ENCODE results near the gene FOSB. TPM values are rescaled to one million over a fixed set of nuclear protein-coding genes. Genes with fewer than 3 reads are reported as not detected.
"Not testable (repeated sequence)": the region's sequence is repeated elsewhere in the genome, so short reads cannot be mapped to it uniquely, and the experiment has no call there.

The FOSB gene
- total RNA-seq, 1 experiment from 2014 or later = 29.3 TPM

DNA sequence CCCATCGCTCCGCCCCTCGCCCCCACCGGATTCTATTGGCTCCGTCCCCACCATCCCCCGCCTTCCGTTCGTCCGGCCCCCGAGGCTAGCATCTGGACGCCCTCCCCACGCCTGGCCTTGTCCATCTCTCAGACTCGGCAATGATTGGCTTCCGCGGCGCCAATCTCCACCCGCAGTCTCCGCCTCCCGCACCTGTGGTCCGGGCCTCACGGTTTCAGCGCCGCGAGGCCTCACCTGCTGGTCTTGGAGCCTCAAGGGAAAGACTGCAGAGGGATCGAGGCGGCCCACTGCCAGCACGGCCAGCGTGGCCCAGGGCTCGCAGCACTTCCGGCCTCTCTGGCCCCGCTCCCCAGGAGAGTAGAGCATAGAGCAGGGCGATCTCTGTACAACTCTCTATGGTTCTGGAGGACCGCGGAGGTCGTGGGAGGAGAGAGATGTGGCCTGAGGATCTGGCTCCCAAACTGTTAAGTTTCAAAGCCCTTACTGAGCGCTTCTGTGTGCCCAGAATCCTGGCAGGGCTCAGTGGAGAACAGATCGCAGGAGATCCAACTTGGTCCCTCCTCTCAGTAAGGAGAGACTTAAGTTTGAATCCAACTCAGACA is 44.1 kb upstream of the FOSB start, which contains the start of gene ERCC1:
ERCC1 (minus strand) TSS at position 329 of the 602 bp plus-strand sequence. CDS start 543 bp downstream, outside the sequence.
- intact Hi-C loops (cut with micrococcal nuclease) = loop anchor here (1.0 kb wide), 1 partner anchor 18 kb away; the partner anchor contains the start of gene PPP1R13L
- Mint-ChIP-seq H3K4me3 (ENCODE audit: unreplicated experiment) (peak within 1 kb of the TSS; percentile 97), H3K27ac (ENCODE audit: low read depth, unreplicated experiment) (peak within 1 kb of the TSS; percentile 100), H3K36me3 (ENCODE audit: insufficient read depth, unreplicated experiment) (peaks cover 27% of the 10 kb centered on the region), H3K9me3 (ENCODE audit: unreplicated experiment) (no peaks in the 10 kb centered on the region), H3K27me3 (ENCODE audit: insufficient read depth, unreplicated experiment) (no peaks in the 10 kb centered on the region), H3K4me1 (ENCODE audit: insufficient read depth, unreplicated experiment) (peaks cover 34% of the 10 kb centered on the region)
- CTCF ChIA-PET = interaction anchor here (0.8 to 21.1 kb wide), 2 partner anchors 22 to 57 kb away, joined by 3 to 386 read pairs; no protein-coding TSS in a partner anchor
- DNase-seq (ENCODE audit: unreplicated experiment) = peak; percentile 100
- POLR2A ChIA-PET = interaction anchor here (0.6 to 3.4 kb wide), 25 partner anchors 8 to 1043 kb away, joined by 3 to 82 read pairs (median 6); partner anchors contain the start of genes FOSB, PPP1R13L and SIX5
- no TSS peak for BruUV-seq (replicated peaks)
- no peak for TF ChIP-seq CTCF (IDR thresholded peaks at IDR 0.05; ENCODE audit: unreplicated experiment)

GRCh38 chr19:45424191-45425058 is 43.4 kb upstream of the FOSB start:
- no peaks in the 10 kb centered on the region for H3K9me3 Mint-ChIP-seq (ENCODE audit: unreplicated experiment)
- H3K27me3 Mint-ChIP-seq (ENCODE audit: insufficient read depth, unreplicated experiment) = no peaks in the 10 kb centered on the region
- peak overlapping the region; percentile 100 for H3K27ac Mint-ChIP-seq (ENCODE audit: low read depth, unreplicated experiment)
- peak overlapping the region; percentile 97 for H3K4me3 Mint-ChIP-seq (ENCODE audit: unreplicated experiment)
- ChIA-PET CTCF (interaction anchor here (0.6 to 21.1 kb wide), 5 partner anchors 10 to 1826 kb away, joined by 3 to 386 read pairs (median 3); no protein-coding TSS in a partner anchor), POLR2A (interaction anchor here (0.6 to 3.4 kb wide), 23 partner anchors 9 to 1042 kb away, joined by 3 to 82 read pairs (median 6); partner anchors contain the start of genes FOSB, PPP1R13L and SIX5)
- H3K4me1 Mint-ChIP-seq (ENCODE audit: insufficient read depth, unreplicated experiment) = peaks cover 34% of the 10 kb centered on the region
- TF ChIP-seq CTCF (IDR thresholded peaks at IDR 0.05; ENCODE audit: unreplicated experiment) = no peak
- peak; percentile 98 for DNase-seq (ENCODE audit: unreplicated experiment)
- BruUV-seq (replicated peaks) = TSS peak; percentile 84
- intact Hi-C loops (cut with micrococcal nuclease) = no loop called here
- H3K36me3 Mint-ChIP-seq (ENCODE audit: insufficient read depth, unreplicated experiment) = peaks cover 20% of the 10 kb centered on the region

DNA sequence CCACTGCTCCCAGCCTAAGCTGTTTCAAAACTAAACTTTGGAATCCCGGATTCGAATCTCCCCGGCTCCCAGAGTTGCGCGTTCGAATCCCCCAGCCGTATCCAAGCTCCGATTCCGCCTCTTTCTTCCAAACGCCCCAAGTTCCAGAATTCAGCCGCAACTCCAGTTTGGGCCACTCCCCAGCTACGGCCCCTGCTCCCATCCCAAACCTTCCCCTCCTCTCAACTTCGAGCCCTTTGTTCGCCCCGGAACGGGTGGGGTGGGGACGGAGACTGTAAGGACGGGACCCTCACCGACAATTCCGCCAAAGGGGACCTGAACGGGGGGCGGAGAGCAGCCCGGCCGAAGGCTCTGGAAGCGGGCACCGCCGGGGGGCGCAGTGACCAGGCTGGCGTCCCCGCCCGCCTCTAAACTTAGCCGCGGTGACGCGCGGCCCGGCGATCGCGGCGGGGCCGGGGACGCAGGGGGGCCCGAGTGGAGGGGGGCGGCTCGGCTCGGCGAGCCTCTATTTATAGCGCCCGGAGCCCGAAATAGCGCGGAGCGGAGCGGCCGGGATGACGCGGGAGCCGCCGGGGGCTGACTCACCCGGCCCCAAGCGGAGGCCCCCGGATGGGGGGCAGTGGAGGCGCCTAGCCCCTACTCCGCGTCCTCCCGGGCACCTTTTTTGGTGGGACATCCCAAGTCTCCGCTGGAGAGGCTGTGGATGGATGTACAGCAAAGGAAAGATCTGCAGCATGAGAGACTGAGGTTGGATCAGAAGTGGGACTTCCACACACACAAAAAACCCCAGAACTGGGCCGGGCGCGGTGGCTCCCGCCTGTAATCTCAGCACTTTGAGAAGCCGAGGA is 39.2 kb upstream of the FOSB start:
- intact Hi-C loops (cut with micrococcal nuclease) = no loop called here
- Mint-ChIP-seq H3K9me3 (ENCODE audit: unreplicated experiment) (no peaks in the 10 kb centered on the region), H3K4me3 (ENCODE audit: unreplicated experiment) (peak overlapping the region; percentile 68), H3K27ac (ENCODE audit: low read depth, unreplicated experiment) (no peak overlapping the region), H3K36me3 (ENCODE audit: insufficient read depth, unreplicated experiment) (no peaks in the 10 kb centered on the region), H3K27me3 (ENCODE audit: insufficient read depth, unreplicated experiment) (no peaks in the 10 kb centered on the region), H3K4me1 (ENCODE audit: insufficient read depth, unreplicated experiment) (peaks cover 10% of the 10 kb centered on the region)
- no TSS peak for BruUV-seq (replicated peaks)
- POLR2A ChIA-PET = interaction anchor here (0.7 to 2.6 kb wide), 2 partner anchors 50 kb away, joined by 3 to 11 read pairs; no protein-coding TSS in a partner anchor
- CTCF ChIA-PET = interaction anchor here (0.6 to 21.1 kb wide), 7 partner anchors 10 to 252 kb away, joined by 3 to 386 read pairs (median 4); no protein-coding TSS in a partner anchor
- TF ChIP-seq CTCF (IDR thresholded peaks at IDR 0.05; ENCODE audit: unreplicated experiment) = peak; percentile 39
- no peak for DNase-seq (ENCODE audit: unreplicated experiment)

DNA sequence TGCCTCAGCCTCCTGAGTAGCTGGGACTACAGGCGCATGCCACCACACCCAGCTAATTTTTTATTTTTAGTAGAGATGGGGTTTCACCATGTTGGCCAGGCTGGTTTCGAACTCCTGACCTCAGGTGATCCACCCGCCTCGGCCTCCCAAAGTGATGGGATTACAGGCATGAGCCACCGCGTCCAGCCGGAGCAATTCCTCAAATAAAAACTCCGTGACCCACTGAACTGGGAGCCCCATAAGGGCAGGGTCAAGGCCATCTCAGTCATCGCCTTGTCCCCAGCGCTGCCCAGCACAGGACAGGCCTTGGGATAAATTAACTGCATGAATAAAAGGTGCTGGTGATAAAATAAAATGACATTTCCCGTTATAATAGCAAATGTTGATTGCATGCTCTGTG is 37.9 kb upstream of the FOSB start:
- POLR2A ChIA-PET = interaction anchor here (0.6 to 2.0 kb wide), 5 partner anchors 9 to 49 kb away, joined by 3 to 8 read pairs (median 4); partner anchors contain the start of gene PPP1R13L
- H3K4me3 Mint-ChIP-seq (ENCODE audit: unreplicated experiment); DNase-seq (ENCODE audit: unreplicated experiment); H3K9me3 Mint-ChIP-seq (ENCODE audit: unreplicated experiment); H3K27ac Mint-ChIP-seq (ENCODE audit: low read depth, unreplicated experiment); intact Hi-C loops (cut with micrococcal nuclease); H3K27me3 Mint-ChIP-seq (ENCODE audit: insufficient read depth, unreplicated experiment); BruUV-seq (replicated peaks); H3K36me3 Mint-ChIP-seq (ENCODE audit: insufficient read depth, unreplicated experiment): not testable (repeated sequence)
- H3K4me1 Mint-ChIP-seq (ENCODE audit: insufficient read depth, unreplicated experiment) = peaks cover 10% of the 10 kb centered on the region
- CTCF ChIA-PET = interaction anchor here (21.1 kb wide), 1 partner anchor 51 kb away, joined by 386 read pairs; no protein-coding TSS in a partner anchor

- CTCF ChIA-PET = interaction anchor here (1.3 to 21.1 kb wide), 2 partner anchors 8 to 50 kb away, joined by 4 to 386 read pairs; no protein-coding TSS in a partner anchor
Measured at GRCh38 chr19:45431008-45431407, 36.8 kb upstream of the FOSB start.

More at GRCh38 chr19:45431008-45431407, 36.8 kb upstream of the FOSB start:
- BruUV-seq (replicated peaks); H3K4me1 Mint-ChIP-seq (ENCODE audit: insufficient read depth, unreplicated experiment); H3K27ac Mint-ChIP-seq (ENCODE audit: low read depth, unreplicated experiment); H3K9me3 Mint-ChIP-seq (ENCODE audit: unreplicated experiment); H3K4me3 Mint-ChIP-seq (ENCODE audit: unreplicated experiment); DNase-seq (ENCODE audit: unreplicated experiment); intact Hi-C loops (cut with micrococcal nuclease); H3K27me3 Mint-ChIP-seq (ENCODE audit: insufficient read depth, unreplicated experiment); H3K36me3 Mint-ChIP-seq (ENCODE audit: insufficient read depth, unreplicated experiment): not testable (repeated sequence)
- POLR2A ChIA-PET = interaction anchor here (0.8 to 2.0 kb wide), 4 partner anchors 26 to 54 kb away, joined by 3 to 8 read pairs (median 4); partner anchors contain the start of gene PPP1R13L
